NCI-H1694 treated with DMSO at 0.1 percent for 48 hours (cell line): Measurements from ENCODE around the gene SLC15A4.
"Not testable (repeated sequence)": the region's sequence is repeated elsewhere in the genome, so short reads cannot be mapped to it uniquely, and the experiment has no call there.

Experiments used
- DNase-seq: peaks from one replicate; lab custom pipeline; 2025; lab: John Stamatoyannopoulos, UW

Gene SLC15A4

DNA sequence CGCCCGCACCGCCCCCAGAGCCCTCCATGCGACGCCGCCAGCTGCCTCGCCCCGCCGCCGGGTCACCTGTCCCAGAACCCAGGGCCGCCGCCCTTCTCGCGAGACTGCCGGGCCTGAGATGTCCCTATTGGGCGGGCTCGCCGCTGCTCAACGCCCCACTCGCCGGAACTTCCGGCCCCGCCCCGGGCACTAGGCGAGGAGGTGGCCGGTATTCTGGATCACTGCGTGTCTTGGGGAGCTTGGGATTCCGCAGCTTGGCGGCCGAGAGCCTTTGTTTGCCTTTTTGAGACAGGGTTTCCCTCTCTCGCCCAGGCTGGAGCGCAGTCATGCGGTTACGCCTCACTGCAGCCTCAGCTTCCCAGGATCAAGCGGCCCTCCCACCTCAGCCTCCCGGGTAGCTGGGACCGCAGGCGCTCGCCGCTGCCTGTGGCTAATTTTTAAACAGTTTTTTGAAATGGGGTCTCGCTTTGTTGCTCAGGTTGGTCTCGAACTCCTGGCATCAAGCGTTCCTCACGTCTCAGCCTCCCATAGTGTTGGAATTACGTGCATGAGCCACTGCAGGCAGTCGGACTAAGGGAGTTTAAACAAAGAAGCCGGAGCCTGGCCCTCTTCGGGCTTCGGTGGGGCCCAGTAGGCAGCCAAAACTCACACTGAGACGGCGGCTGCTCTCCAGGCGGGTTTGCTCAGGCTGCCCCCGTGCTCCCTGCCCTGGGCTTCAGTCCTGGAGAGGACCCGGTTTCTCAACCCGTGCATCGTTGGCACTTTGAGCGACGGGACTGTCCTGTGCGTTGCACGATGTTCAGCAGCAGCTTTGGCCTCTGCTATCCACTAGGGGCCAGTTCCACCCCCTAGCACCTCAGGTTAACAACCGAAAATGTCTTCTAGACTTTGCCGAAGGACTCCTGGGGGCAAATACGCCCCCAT is at the start of gene SLC15A4:
SLC15A4 (minus strand) TSS at position 43 of the 924 bp plus-strand sequence; CDS start at position 28, 15 bp downstream.
- peak; percentile 83 for DNase-seq

DNA sequence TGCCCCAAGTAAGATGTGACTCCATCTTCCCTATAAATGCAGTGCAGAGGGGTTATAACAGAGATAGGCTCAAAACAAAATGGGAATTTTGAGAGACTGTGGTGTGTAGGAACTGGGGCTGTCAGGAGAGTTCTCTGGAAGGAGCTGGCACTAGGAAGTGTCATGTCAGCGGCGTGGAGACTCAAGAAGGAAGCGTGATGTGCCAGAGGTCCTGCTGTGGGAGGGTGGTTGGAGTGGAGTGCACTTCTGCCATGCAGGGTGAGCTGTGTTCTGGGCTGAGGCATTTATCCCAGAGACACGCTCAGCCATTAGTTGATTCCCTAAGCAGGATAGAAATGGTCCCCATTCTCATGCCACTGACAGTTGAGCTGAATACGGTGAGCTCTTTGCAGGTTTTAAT is 48.5 kb upstream of the SLC15A4 start:
- no peak for DNase-seq

DNA sequence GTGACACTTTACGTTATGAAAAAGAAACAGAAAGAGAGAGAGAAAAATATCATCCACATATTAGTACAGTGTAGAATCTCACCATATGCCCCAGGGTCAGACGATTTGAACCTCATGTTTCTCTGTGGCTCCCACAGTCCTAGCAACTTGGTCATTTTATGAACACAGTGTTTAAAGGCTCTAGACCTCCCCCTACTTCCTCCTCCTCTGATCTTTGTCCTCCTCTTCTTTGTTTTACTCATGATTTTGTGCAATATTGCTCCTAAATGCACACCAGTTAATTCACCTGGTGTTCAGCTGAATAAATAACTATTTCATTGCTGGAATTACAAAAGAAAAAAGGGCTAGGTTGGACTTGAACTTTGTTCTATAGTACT is 47.7 kb upstream of the SLC15A4 start:
- DNase-seq: no peak

DNA sequence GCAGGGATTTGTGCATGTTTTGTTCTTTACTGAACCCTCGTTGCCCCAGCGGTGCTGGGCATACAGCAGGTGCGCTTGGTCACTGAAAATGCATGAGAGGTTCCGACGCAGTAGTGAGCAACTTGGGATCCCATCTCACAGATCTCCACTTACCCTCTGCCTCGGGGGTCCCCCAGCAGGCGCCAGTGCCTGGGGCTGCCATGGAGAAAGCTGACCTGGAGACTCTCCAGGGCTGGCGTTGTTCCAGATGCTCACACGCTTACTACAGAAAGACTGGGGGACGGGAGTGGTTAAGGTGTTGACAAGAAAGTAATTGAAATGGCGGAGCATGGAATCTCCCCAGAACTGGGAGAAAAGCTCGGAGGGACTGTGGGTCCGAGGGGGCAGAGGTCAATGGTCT is 43.7 kb upstream of the SLC15A4 start:
- no peak for DNase-seq

DNA sequence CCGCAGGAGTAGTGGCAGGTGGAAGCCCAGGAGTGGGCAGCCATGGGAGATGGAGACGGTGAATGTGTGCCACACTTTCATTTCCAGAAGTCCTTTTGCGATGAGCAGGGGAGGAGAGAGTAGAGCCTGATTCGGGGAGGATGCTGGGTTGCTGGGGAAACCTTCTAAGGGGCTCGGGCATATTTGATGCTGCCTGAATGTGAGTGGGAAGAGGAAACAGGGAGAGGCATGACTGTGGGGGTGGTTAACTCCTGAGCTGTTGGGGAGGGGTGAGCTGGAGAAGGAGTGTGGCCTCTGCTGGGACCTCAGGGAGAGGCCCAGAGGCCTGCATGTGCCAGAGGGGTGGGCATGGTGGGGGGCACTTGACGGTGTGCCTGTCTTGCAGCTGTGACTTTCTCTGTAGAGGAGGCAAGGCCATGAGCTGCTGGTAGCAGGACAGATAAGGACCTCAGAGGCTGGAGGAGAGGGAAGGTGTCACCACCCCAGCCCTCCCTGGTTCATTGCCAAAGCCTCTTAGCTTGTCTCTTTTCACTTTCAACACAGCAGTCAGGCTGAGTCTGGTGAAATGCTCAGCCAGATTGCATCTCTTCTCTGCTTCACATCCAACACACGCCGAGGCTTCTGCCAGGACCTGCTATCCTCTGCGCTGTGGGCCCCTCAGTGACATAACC is 40.9 kb upstream of the SLC15A4 start:
- no peak for DNase-seq

DNA sequence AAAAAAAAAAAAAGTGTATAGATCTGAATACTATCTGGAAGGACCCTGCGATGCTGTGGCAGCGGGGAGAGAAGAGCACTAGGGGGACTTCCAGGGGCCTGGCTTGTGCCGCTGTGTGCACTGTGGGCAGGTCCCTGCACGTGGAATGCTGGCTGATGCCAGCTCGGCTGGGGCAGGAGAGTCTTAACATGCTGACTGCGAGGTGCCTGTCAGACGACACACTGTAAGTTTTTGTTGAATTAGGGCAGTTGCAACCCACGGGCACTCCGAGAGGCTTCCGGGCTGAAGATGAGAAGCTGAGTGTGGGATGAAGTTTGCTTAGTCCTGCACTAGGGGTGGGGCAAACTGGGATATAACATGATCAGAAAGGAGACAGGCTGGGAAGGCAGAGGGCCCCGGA is 40.2 kb upstream of the SLC15A4 start:
- DNase-seq: no peak

DNA sequence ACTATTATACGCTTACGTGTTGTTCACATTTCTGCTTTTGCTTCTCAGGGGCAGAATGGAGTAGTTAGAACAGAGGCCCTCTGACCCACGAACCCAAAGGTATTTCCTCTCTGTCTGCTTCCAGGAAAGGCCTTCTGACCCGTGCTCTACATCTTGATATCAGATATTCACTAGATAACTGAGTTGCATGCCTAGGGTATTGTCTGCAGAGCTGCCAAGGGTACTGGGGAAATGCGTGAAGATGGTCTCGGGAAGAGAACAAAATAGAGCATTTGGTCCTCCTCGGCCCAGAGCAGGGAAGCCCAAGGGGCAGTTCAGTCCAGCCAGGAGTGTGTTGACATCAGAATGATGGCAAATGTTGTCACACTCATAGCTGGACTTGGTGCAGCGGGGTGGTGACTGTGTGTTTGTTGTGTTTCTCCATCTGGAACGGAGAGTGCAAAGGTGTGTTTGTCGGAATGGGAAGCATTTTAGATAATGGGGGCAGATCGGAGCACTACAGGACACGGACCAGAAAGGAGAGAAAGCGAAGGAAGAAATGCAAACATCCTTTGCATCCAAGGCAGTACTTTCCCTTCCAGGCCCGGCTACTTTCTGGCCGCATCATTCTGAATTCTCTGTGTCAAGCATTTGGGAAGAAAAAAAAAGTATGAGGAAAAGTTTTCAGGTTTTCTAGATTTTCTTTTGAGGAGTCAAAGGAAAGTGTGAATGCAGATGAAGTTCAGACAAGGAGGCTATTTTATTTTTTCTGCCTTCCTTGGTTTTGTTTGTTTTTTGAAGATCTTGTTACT is 37.7 kb upstream of the SLC15A4 start:
- no peak for DNase-seq

DNA sequence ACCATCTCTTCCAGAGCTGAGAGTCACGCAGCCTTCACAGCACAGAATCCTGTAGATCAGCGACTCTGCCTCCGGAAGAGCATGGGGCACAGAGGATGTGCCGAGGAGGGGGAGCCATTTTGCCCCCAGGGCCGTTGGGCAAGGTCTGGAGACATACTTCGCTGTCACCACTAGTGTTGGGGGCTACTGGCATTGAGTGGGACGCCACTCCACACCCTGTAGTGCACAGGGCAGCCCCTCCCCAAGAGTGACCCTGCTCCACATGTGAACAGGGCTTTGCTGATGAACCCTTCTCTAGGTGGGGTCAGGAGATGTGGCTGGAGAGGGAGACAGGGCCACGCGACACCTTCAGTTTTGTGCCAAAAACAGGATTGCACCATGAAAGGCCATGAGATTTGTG is 35.6 kb upstream of the SLC15A4 start:
- DNase-seq: no peak

DNA sequence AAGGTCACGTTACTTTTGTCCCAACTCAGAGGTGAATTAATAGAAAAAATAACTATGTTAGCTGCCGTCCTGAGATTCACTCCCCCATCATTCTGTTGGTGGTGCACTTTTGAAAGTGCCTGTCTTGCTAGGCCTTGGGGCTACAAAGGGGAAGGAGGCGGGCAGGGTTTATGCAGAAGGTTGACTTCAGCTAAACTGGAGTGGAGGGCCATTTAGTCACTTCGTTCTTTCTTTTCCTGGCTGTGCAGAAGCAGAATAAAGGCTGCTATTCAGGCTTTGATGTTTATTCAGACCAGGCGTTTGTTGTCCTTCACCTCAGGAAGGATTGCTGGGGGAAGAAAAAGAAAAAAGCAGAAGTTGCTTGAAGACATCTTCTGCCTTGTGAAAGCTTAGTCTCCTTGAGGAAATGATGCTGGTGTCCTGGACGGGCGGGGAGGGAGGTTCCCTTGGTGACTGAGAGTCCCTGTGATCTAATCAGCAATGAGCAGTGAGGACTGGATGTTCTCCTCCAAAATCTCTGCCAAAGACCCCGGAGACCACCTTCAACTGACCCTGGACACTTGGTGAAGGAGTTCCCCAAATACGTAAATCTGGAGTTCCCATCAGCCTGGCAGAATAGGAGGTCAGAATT is 33.5 kb upstream of the SLC15A4 start:
- DNase-seq: no peak

DNA sequence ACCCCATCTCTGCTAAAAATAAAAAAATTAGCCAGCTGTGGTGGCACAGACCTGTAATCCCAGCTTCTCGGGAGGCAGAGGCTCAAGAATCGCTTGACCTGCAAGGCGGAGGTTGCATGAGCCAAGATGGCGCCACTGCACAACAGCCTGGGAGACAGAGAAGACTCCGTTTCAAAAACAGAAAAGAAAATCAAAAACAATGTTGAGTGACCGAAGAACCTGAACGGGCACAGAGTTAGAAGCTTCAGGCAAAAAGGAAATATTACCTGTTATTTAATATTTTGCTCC is 33.0 kb upstream of the SLC15A4 start:
- DNase-seq: no peak

DNA sequence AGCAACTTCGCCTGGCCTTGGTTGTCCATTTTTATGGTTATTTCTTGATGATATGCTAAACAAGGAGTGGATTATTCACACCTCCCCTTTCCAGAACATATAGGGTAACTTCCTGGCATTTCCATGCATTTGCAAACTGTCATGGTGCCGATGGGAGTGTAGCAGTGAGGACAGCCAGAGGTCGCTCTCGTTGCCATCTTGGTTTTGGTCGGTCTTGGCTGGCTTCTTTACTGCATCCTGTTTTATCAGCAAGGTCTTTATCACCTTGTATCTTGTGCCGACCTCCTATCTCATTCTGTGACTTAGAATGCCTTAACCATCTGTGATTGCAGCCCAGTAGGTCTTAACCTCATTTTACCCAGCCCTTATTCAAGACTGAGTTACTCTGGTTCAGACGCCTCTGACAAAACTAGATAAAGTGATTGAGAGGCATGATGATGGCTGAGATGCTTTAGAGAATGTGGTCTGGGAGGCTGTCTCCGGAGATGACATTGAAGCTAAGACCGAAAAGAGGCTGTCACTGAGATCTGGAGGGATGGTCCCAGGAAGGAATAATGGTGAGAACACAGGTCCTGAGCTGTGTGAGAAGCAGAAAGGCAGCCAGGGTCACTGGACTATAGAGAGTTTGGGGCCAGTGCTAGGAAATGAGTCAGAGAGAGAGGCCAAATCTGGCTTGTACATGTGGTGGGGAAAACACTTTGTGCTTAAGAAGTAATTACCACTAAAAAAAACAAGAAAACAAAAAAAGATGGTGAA is 32.5 kb upstream of the SLC15A4 start:
- no peak for DNase-seq

DNA sequence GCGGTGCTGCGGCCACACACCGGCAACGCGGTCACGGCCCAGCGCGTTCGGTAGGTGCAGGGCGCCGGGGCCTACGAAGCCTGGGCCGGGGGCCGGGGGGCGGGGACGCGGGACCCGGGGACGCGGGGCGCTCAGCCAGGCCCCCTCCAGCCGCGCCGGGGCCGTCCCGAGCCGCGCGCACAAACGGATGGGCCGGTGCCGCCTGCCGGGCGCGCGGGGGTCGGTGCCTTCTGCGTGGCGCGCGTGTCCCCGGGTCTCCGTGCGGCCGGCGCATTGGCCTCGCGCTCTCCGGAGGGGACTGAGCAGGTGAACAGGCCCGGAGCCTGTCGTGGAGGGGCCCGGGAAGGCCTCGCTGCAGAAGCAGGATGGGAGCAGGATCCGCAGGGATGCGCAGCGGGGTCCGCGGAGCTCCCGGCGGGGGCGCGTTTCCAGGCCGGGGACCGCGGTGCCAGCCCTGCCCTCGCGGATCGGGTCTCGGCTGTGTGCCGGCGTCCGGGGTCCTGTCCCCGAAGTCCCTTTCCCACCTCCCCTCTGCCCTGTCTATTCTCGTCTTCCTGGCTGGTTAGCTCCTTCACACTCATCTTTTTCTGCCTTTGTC is 29.9 kb upstream of the SLC15A4 start:
- DNase-seq: no peak

DNA sequence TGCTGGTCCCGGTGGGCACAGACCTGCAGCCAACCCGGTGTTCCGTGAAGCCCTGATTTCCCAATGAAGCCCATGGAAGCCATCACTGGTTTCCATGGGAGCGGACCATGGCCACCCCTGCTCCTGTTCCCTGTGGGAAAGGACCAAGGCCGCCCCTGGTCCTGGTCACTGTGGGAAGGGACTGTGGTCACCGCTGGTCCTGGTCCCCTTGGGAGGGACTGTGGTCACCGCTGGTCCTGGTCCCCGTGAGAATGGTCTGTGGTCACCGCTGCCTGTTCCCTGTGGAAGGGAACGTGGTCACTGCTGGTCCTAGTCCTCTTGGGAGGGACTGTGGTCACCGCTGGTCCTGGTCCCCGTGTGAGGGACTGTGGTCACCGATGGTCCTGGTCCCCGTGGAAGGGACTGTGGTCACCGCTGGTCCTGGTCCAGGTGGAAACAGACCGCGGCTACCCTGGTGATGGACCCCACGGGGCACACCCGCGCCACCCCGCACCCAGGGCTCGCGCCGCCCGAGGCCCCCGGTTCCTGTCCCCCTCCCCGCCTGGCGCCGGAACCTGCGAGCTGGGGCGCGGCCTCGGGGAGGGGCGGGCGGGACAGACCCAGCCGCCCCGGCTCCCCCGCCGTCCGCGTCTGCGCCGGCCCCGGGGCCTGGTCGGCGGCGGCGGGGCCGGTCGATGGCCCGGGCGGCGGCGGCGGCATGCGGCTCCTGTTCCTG is 29.3 kb upstream of the SLC15A4 start, which contains the start of gene GLT1D1:
GLT1D1 (plus strand) TSS at position 594 of the 715 bp plus-strand sequence; CDS start at position 698, 104 bp downstream.
- no peak for DNase-seq

DNA sequence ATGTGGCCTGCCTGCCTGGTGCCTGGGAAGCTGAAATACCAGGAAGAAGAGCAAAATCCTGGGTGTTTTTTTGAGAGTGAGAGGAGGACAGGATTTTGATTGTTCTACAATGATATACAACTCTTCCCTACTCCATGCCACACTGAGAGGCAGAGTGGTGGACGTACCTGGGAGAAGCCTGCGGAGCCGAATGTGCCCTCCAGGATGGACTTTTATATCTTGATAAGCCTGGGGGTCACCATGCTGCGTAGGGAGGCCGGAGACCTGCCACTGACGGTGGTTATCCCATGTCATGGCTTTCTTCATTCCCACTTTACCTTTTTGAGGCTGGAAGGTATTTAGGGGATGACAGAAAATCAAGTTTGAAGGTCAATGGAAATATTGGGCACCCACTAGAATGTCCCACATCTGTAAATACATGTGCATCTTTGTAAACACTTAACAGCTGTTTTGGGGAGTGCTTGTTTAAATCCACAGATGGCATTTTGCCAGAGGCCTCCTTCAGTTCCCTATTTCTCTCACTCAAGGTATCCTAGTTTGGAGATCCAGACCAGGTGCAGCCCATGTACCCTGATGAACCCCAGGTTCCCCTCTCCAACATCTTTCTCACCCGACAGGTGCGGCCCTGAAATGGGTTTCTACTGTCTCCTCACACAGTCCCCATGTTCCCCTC is 28.4 kb upstream of the SLC15A4 start:
- DNase-seq: no peak

DNA sequence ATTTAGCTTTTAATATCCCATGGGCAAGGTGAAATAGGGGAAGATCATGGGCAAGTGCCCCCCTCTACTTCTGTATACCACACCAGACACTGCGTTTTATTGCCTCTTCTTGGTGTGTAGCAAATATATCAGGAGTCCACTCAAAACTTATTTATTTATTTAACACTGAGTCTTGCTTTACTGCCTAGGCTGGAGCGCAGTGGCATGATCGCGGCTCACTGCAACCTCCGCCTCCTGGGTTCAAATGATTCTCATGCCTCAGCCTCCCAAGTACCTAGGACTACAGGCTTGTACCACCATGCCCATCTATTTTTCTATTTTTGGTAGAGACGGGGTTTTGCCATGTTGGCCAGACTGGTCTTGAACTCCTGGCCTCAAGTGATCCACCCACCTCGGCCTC is 27.7 kb upstream of the SLC15A4 start:
- not testable (repeated sequence) for DNase-seq

DNA sequence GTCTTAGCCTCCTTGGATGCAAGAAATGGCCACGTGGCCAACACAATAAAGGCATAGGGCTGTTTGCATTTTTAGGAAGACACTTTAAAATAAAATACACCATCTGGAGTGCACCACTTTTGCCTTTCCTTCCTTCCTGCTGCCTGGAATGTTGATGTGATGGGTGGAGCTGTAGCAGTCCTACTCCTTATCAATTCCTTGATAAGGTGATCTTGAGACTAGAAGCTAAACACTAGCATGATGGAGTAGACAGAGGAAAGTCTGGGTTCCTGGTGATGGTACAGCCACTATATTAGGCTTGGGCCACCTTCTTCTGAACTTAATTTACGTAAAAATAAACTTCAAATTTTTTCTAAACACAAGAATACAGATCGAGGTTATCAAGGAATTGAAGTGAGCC is 26.6 kb upstream of the SLC15A4 start:
- no peak for DNase-seq

DNA sequence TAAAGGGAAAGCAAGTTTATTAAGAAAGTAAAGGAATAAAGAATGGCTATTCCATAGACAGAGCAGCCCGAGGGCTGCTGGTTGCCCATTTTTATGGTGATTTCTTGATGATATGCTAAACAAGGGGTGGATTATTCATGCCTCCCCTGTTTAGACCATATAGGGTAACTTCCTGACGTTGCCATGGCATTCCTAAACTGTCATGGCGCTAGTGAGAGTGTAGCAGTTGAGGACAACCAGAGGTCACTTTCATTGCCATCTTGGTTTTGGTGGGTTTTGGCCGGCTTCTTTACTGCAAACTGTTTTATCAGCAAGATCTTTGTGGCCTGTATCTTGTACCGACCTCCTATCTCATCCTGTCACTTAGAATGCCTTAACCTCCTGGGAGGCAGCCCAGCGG is 26.0 kb upstream of the SLC15A4 start:
- not testable (repeated sequence) for DNase-seq

DNA sequence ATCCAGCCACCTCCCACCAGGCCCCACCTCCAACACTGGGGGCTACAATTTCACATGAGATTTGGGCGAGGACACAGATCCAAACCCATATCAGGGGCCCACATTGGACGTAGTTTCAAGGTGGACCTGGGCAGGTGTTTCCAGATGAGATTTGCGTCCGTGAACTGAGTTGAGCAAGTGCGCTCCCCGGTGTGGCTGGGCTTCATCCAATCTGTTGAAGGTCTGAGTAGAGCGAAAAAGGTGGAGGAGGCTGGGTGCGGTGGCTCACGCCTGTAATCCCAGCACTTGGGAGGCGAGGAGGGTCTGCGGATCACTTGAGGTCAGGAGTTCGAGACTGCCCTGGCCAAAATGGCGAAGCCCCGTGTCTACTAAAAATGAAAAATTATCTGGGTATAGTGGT is 24.6 kb upstream of the SLC15A4 start:
- no peak for DNase-seq

DNA sequence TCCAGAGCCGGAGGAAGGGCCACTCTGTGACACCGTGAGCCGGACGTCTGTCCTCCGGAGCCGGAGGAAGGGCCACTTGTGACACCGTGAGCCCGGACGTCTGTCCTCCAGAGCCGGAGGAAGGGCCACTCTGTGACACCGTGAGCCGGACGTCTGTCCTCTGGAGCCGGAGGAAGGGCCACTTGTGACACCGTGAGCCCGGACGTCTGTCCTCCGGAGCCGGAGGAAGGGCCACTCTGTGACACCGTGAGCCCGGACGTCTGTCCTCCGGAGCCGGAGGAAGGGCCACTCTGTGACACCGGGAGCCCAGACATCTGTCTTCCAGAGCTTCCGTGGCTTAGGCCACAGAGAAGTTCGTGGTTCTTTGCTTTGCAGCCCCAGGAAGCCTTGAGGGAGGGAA is 22.9 kb upstream of the SLC15A4 start:
- DNase-seq: not testable (repeated sequence)
